Measurements from ENCODE around the gene SNX5. TPM values are rescaled to one million over a fixed set of nuclear protein-coding genes. Genes with fewer than 3 reads are reported as not detected.

The SNX5 gene
- 119 and 128 TPM in 2 replicates for total RNA-seq
- total RNA-seq (2013) = 167 TPM
- polyA plus RNA-seq = 97.8 and 136 TPM in 2 replicates
- polyA minus RNA-seq = 90.0 and 101 TPM in 2 replicates

DNA sequence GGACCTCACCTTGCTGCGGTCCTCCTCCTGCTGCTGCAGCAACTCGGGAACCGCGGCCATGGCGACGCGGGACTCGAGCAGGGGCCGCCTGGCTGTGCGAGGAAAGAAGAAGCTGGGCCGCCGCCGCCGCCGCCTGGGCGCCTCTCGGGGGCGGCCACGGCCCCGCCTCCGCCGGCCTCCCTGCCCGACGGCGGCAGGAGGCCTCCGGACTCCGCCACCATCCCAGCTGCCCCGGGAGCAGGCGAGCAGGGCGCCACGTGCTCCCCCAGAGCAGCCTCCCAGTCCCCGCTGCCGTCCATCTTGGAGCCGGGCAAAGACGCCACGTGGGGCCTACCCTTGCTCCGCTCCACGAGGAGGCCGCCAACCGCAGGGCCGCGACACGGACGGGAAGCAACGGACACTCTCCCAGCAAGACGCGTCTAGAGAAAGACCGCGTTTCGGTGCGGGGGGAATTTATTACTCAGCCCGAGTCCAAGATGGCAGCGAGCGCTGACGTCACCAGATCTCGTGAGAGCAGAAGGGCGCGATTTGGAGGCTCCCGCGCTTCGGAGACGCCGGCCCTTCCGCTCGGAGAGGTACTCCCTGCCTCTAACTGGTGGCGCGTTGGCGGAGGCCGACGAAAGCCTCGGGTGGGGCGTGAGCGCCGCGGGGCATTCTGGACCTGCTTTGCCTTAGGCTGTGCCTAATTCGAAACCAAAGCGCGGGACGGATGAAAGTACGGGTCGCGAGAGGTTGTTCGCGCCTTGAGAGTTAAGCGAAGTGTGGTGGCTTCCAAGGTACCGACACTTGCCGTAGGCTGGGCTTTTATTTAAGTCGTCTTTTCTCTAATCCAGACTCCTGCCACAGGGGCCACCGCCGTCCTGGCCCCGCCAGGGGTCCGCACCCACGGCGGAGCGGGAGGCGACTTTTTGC is at the start of gene SNX5, which contains the start of gene MGME1:
Gene SNX5, minus strand, starts transcription at position 429 of the 912 bp plus-strand sequence. Its CDS starts 369 bp downstream, at position 60.
Gene MGME1, plus strand, starts transcription at position 653 of the 912 bp plus-strand sequence. CDS start 842 bp downstream, outside the sequence.
- peaks cover 85% of the 10 kb centered on the region for H3K79me2 ChIP-seq (ENCODE audit: control insufficient read depth, insufficient read depth, low read length)
- Mint-ChIP-seq H3K27ac (peak within 1 kb of the TSS; percentile 98), H3K4me1 (peaks cover 78% of the 10 kb centered on the region), H3K27me3 (no peaks in the 10 kb centered on the region), H3K4me3 (peak within 1 kb of the TSS; percentile 96), H3K9me3 (ENCODE audit: insufficient read depth) (no peaks in the 10 kb centered on the region)
- H4K20me1 ChIP-seq (ENCODE audit: control insufficient read depth, insufficient read depth, low read length, poor library complexity, severe bottlenecking) = no peaks in the 10 kb centered on the region
- ATAC-seq (ENCODE audit: low read depth) = peak; percentile 82
- peak within 1 kb of the TSS; percentile 76 to 99 (median 97) for H3K4me3 ChIP-seq (ENCODE audit: control extremely low read depth in 1 of 5, extremely low read depth in 1 of 5, insufficient read depth in 1 of 5, low read depth in 2 of 5, low read length in 4 of 5)
- intact Hi-C loops (cut with micrococcal nuclease) = loop anchor here (1.0 to 10.0 kb wide), 14 partner anchors 25 to 1949 kb away; partner anchors contain the start of genes DSTN, DZANK1, KAT14 and PET117
- H3K36me3 ChIP-seq (replicated peaks in 1 of 2; ENCODE audit: control extremely low read depth in 1 of 2, control insufficient read depth in 1 of 2, extremely low read depth in 1 of 2, insufficient read depth in 2 of 2, low read length in 1 of 2) = peaks cover 0 to under 1% of the 10 kb centered on the region in 2 experiments
- H3K27me3 ChIP-seq (replicated peaks in 1 of 4; ENCODE audit: control extremely low read depth in 1 of 4, control insufficient read depth in 3 of 4, insufficient read depth in 4 of 4, low read length in 3 of 4) = no peaks in the 10 kb centered on the region
- peak; percentile 100 for DNase-seq
- H2AFZ ChIP-seq (ENCODE audit: insufficient read depth, low read depth, low read length, poor library complexity, severe bottlenecking) = peak within 1 kb of the TSS; percentile 90
- CTCF ChIA-PET = interaction anchor here (0.8 to 7.5 kb wide), 9 partner anchors 11 to 398 kb away, joined by 3 to 54 read pairs (median 3); partner anchors contain the start of gene RRBP1
- under 1% methylated on average over 96 of the region's 96 CpGs for WGBS (ENCODE audit: insufficient coverage)
- no peaks in the 10 kb centered on the region for H3K9me3 ChIP-seq (ENCODE audit: control extremely low read depth in 1 of 3, control insufficient read depth in 2 of 3, insufficient read depth in 1 of 3, low read length in 2 of 3)
- TF ChIP-seq EZH2 (IDR thresholded peaks at IDR 0.05; ENCODE audit: borderline replicate concordance, insufficient read depth, low read depth, low read length, poor library complexity, severe bottlenecking) = no peak
- TF ChIP-seq, protein P1, sequence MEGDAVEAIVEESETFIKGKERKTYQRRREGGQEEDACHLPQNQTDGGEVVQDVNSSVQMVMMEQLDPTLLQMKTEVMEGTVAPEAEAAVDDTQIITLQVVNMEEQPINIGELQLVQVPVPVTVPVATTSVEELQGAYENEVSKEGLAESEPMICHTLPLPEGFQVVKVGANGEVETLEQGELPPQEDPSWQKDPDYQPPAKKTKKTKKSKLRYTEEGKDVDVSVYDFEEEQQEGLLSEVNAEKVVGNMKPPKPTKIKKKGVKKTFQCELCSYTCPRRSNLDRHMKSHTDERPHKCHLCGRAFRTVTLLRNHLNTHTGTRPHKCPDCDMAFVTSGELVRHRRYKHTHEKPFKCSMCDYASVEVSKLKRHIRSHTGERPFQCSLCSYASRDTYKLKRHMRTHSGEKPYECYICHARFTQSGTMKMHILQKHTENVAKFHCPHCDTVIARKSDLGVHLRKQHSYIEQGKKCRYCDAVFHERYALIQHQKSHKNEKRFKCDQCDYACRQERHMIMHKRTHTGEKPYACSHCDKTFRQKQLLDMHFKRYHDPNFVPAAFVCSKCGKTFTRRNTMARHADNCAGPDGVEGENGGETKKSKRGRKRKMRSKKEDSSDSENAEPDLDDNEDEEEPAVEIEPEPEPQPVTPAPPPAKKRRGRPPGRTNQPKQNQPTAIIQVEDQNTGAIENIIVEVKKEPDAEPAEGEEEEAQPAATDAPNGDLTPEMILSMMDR (IDR thresholded peaks at IDR 0.05) = no peak
- POLR2A ChIA-PET = interaction anchor here (0.6 to 2.4 kb wide), 5 partner anchors 10 to 398 kb away, joined by 3 to 8 read pairs (median 4); partner anchors contain the start of gene RRBP1
- peaks cover 58 to 60% of the 10 kb centered on the region in 2 donors for H3K4me1 ChIP-seq (ENCODE audit: control insufficient read depth in 2 of 2, insufficient read depth in 2 of 2, low read length in 2 of 2)
- H3K27ac ChIP-seq (ENCODE audit: low read length in 2 of 2) = peak within 1 kb of the TSS; percentile 96 to 97
- peak within 1 kb of the TSS; percentile 93 for H3K9ac ChIP-seq (ENCODE audit: low read length)
- peak within 1 kb of the TSS; percentile 80 for H3K4me2 ChIP-seq (replicated peaks; ENCODE audit: low read depth, low read length, poor library complexity, severe bottlenecking)
